Stimulated activated naive CD8-positive, alpha-beta T cell treated with anti-CD3 and anti-CD28 coated beads, Interleukin-15, amount 100 ng/mL, for 72 hours (primary cell): ENCODE results near the gene CFAP90.
A peak's percentile ranks its signal among the peaks of the same experiment; 100 is the strongest.

Experiments
- ATAC-seq: fragments of 150-1000 bp; cut with Tn5 transposase; 2 replicates; pipeline ENCODE4 v1.10.0; 2021; ENCODE audit warnings: mild to moderate bottlenecking, moderate library complexity
- DNase-seq, 2 donors: peaks; one replicate each; pipeline ENCODE4 v3.0.0; 2021 to 2022
- H3K27ac Mint-ChIP-seq, 2 donors: one replicate each; pipeline ENCODE4 v1.8.0; 2022; ENCODE audit warnings: mild to moderate bottlenecking in 2 of 2, mixed read lengths in 2 of 2, moderate library complexity in 2 of 2
- H3K27me3 Mint-ChIP-seq: one replicate; pipeline ENCODE4 v1.8.0; 2022; ENCODE audit warnings: mixed read lengths
- H3K4me1 Mint-ChIP-seq: one replicate; pipeline ENCODE4 v1.8.0; 2022; ENCODE audit warnings: mild to moderate bottlenecking, mixed read lengths
- H3K4me3 Mint-ChIP-seq, 2 donors: one replicate each; pipeline ENCODE4 v1.8.0; 2022; ENCODE audit warnings: mild to moderate bottlenecking in 2 of 2, mixed read lengths in 2 of 2, moderate library complexity in 1 of 2
- H3K9me3 Mint-ChIP-seq, 2 donors: one replicate each; pipeline ENCODE4 v1.8.0; 2022; ENCODE audit warnings: mixed read lengths in 2 of 2

The CFAP90 gene

GRCh38 chr5:7850395-7851239 is at the start of gene CFAP90:
CFAP90 (minus strand) TSS chr5:7851133; CDS start chr5:7851021, 112 bp downstream.
- no peak for DNase-seq
- H3K4me3 Mint-ChIP-seq = peak within 1 kb of the TSS; percentile 79 to 81
- ATAC-seq = peak; percentile 70
- peak within 1 kb of the TSS in 1 of 2 donors; percentile 53 for H3K27ac Mint-ChIP-seq
- H3K4me1 Mint-ChIP-seq = peaks cover 27% of the 10 kb centered on the region
- H3K9me3 Mint-ChIP-seq = peaks cover 4 to 6% of the 10 kb centered on the region in 2 donors
- H3K27me3 Mint-ChIP-seq = peaks cover 55% of the 10 kb centered on the region

DNA sequence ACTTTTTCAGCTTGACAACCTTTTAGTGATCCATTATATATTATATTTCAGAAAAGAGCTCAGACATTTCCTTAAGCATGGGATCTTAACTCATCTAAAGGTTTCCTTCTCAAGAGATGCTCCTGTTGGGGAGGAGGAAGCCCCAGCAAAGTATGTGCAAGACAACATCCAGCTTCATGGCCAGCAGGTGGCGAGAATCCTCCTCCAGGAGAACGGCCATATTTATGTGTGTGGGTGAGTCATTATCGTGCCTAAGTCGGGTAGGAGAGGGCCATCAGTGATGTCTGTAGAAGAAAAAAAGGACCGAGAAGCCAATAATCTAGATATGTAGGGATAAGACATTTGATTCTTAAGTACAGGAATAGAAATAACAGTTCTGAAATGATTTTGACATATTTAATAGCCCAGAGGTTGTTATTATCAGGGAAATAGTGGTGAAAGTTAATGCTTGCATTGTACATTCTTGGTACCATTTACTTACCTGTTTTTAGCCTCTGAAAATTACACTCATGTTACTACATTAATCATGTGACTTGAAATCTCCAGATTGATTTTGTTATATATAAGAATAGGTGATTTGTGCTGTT is 46.2 kb upstream of the CFAP90 start:
- H3K4me1 Mint-ChIP-seq = peaks cover 13% of the 10 kb centered on the region

GRCh38 chr5:7894860-7895259 is 43.9 kb upstream of the CFAP90 start:
- Mint-ChIP-seq H3K9me3 (no peaks in the 10 kb centered on the region), H3K27ac (no peak overlapping the region), H3K4me3 (peak overlapping the region; percentile 30 to 44), H3K27me3 (no peaks in the 10 kb centered on the region), H3K4me1 (peaks cover 12% of the 10 kb centered on the region)
- ATAC-seq (peak; percentile 97), DNase-seq (no peak)

More for the DNA sequence above, 46.2 kb upstream of the CFAP90 start:
- Mint-ChIP-seq H3K27me3 (no peaks in the 10 kb centered on the region), H3K9me3 (peaks cover 0 to under 1% of the 10 kb centered on the region in 2 donors), H3K4me3 (no peak overlapping the region), H3K27ac (peak overlapping the region in 1 of 2 donors; percentile 78)
- no peak for DNase-seq
- peak; percentile 64 for ATAC-seq

DNA sequence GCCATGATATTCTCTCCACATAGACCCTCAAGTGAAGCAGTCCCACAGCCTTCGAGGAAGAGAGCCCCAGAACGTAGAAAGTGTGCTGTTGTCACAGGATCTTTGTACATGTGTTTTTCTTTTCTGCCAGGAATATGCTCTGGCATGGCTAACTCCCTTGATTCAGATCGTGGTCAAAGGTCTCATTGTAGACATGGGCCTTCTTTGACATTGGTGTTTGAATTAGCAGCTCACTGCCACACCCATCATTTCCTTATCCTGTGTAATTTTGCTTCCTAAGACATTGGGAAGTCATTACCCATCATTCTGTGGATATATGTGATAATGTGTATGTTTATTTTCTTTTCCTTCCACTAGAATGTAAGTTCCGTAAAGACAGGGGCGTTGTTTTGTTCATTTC is 43.5 kb upstream of the CFAP90 start:
- no peaks in the 10 kb centered on the region for H3K27me3 Mint-ChIP-seq
- no peaks in the 10 kb centered on the region for H3K9me3 Mint-ChIP-seq
- H3K4me1 Mint-ChIP-seq = peaks cover 12% of the 10 kb centered on the region
- DNase-seq (no peak), ATAC-seq (no peak)
- peak overlapping the region; percentile 30 to 44 for H3K4me3 Mint-ChIP-seq
- no peak overlapping the region for H3K27ac Mint-ChIP-seq

- Mint-ChIP-seq H3K9me3 (no peaks in the 10 kb centered on the region), H3K4me1 (peaks cover 10% of the 10 kb centered on the region)
- ATAC-seq = no peak
These were observed 38.0 kb upstream of the CFAP90 start for GRCh38 chr5:7888901-7889300.

GRCh38 chr5:7886849-7887475 is 36.0 kb upstream of the CFAP90 start:
- no peaks in the 10 kb centered on the region for H3K9me3 Mint-ChIP-seq
- peaks cover 12% of the 10 kb centered on the region for H3K4me1 Mint-ChIP-seq
- H3K27me3 Mint-ChIP-seq = no peaks in the 10 kb centered on the region
- no peak for DNase-seq
- H3K4me3 Mint-ChIP-seq = no peak overlapping the region
- H3K27ac Mint-ChIP-seq = no peak overlapping the region
- no peak for ATAC-seq

More at GRCh38 chr5:7888901-7889300, 38.0 kb upstream of the CFAP90 start:
- Mint-ChIP-seq H3K27me3 (no peaks in the 10 kb centered on the region), H3K4me3 (no peak overlapping the region), H3K27ac (no peak overlapping the region)
- no peak for DNase-seq

- DNase-seq (no peak), ATAC-seq (no peak)
- Mint-ChIP-seq H3K4me3 (no peak overlapping the region), H3K27me3 (no peaks in the 10 kb centered on the region), H3K27ac (no peak overlapping the region), H3K9me3 (no peaks in the 10 kb centered on the region), H3K4me1 (peaks cover 35% of the 10 kb centered on the region)
These were observed 33.7 kb upstream of the CFAP90 start for GRCh38 chr5:7884491-7885267.

DNA sequence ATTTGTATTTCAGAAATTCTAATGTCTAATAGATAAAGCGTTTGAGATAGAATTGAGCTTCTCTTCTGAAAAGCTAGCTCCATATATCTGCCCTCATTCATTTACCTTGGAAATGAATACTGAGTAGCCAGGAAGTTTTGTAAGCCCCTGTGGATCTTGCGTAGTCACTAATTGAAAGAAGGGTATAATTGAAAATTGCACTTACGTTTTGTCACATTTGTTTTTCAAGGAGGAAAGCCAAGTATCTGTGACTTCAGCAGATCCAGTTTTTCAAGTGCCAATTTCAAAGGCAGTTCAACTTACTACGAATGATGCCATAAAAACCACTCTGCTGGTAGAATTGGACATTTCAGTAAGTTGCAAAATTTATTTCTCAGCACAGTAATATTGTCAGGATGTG is 32.0 kb upstream of the CFAP90 start:
- Mint-ChIP-seq H3K4me1 (peaks cover 53% of the 10 kb centered on the region), H3K9me3 (no peaks in the 10 kb centered on the region)

DNA sequence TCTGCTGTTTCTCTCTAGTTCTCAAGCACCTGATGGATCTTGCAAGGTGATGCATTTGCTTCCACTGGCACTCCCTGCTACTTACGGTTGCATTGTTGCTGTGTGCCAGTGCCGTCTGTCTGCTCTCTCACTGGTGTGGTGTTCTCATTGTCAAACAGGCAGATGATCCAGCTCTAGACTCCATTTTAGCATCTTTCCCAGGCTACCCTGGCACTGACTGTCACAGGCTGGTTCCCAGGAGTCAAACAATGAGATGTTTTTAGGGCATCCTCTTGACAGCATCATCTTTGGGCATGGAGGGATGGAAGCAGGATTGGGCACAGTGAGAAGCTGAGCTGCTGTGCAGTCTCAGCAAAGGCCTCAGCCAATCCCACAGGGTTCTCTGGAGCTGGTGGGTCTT is 30.9 kb upstream of the CFAP90 start:
- Mint-ChIP-seq H3K4me3 (no peak overlapping the region), H3K4me1 (peaks cover 58% of the 10 kb centered on the region), H3K27ac (peak overlapping the region in 1 of 2 donors; percentile 3), H3K9me3 (no peaks in the 10 kb centered on the region), H3K27me3 (no peaks in the 10 kb centered on the region)
- no peak for ATAC-seq
- DNase-seq = no peak

More for the DNA sequence above, 32.0 kb upstream of the CFAP90 start:
- DNase-seq (no peak), ATAC-seq (no peak)
- H3K4me3 Mint-ChIP-seq = no peak overlapping the region
- H3K27ac Mint-ChIP-seq = no peak overlapping the region
- H3K27me3 Mint-ChIP-seq = no peaks in the 10 kb centered on the region

DNA sequence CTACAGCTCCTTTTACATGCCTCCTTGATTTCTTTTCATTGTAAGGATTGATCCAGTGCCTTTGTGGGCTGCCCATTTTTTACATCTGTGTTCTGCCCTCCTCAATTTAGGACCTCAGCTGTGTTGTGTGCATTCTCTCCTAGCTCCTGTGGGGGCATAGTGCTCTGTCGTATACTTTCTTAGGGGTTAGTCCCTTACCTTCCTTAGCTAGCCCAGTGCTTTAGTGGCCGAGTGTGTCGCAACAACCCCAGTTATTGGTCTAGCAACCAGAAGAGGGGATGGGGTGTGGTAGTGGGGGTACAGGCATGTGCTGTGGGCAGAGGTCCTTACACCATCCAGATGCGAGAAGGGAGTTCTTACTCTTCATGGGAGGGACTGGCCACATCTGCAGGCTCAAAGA is 30.2 kb upstream of the CFAP90 start:
- H3K27ac Mint-ChIP-seq = peak overlapping the region in 1 of 2 donors; percentile 20
- no peak overlapping the region for H3K4me3 Mint-ChIP-seq
- no peaks in the 10 kb centered on the region for H3K27me3 Mint-ChIP-seq
- peaks cover 62% of the 10 kb centered on the region for H3K4me1 Mint-ChIP-seq
- DNase-seq (no peak), ATAC-seq (no peak)
- H3K9me3 Mint-ChIP-seq = no peaks in the 10 kb centered on the region

GRCh38 chr5:7878381-7878873 is 27.5 kb upstream of the CFAP90 start:
- Mint-ChIP-seq H3K4me3 (peak overlapping the region; percentile 49 to 65), H3K9me3 (no peaks in the 10 kb centered on the region), H3K27me3 (no peaks in the 10 kb centered on the region), H3K27ac (peak overlapping the region; percentile 92 to 93), H3K4me1 (peaks cover 73% of the 10 kb centered on the region)
- DNase-seq (peak; percentile 33 to 61), ATAC-seq (peak; percentile 89)

GRCh38 chr5:7877851-7878250 is 26.9 kb upstream of the CFAP90 start:
- H3K9me3 Mint-ChIP-seq = no peaks in the 10 kb centered on the region
- no peak for DNase-seq
- ATAC-seq = no peak
- H3K4me3 Mint-ChIP-seq = peak overlapping the region; percentile 49 to 65
- H3K4me1 Mint-ChIP-seq = peaks cover 79% of the 10 kb centered on the region
- H3K27ac Mint-ChIP-seq = peak overlapping the region; percentile 89 to 93
- no peaks in the 10 kb centered on the region for H3K27me3 Mint-ChIP-seq

DNA sequence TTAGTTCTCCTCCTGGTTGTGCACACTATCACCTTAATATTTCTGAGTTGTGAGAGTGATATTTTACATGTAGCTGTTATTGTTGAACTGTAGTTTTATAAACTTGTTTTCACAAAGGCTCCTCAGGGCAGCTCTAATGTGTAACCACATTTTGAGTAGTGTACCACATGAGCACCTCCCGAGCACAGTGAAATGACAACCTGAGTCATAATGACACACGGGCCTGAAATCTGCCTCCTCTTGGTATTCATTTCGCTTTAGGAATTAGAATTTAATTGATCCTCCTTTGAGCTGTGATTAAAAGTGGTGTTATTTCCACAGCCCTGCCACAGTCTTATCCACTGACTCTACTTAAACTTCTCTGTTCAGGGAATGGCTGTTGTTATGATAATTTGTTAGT is 25.9 kb upstream of the CFAP90 start:
- H3K27me3 Mint-ChIP-seq = no peaks in the 10 kb centered on the region
- peak in 1 of 2 donors; percentile 54 for DNase-seq
- peak overlapping the region in 1 of 2 donors; percentile 53 for H3K4me3 Mint-ChIP-seq

DNA sequence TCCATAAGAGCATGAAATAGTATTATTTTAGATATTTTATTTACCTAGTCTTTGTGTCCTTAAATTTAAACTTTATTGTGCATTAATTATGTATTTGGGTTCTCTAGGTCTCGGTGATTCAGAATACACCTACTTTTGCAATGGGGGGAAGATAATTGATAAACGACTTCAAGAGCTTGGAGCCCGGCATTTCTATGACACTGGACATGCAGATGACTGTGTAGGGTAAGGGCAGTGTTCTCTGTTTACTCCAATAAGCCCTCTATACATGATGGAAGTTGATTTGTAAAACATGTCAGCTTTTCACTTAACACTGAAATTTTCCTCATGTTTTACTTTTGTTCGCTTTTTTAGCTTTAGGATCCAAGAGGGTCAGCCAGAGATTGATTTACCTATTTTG is 24.2 kb upstream of the CFAP90 start:
- H3K9me3 Mint-ChIP-seq = no peaks in the 10 kb centered on the region
- H3K4me1 Mint-ChIP-seq = peaks cover 84% of the 10 kb centered on the region
- H3K4me3 Mint-ChIP-seq = no peak overlapping the region
- ATAC-seq = no peak
- DNase-seq = no peak
- H3K27ac Mint-ChIP-seq = no peak overlapping the region
- no peaks in the 10 kb centered on the region for H3K27me3 Mint-ChIP-seq

More for the DNA sequence above, 25.9 kb upstream of the CFAP90 start:
- Mint-ChIP-seq H3K4me1 (peaks cover 84% of the 10 kb centered on the region), H3K27ac (peak overlapping the region; percentile 21 to 27), H3K9me3 (no peaks in the 10 kb centered on the region)
- peak; percentile 77 for ATAC-seq

- no peak overlapping the region for H3K27ac Mint-ChIP-seq
- H3K9me3 Mint-ChIP-seq = no peaks in the 10 kb centered on the region
- ATAC-seq = no peak
- no peak for DNase-seq
- H3K4me3 Mint-ChIP-seq = no peak overlapping the region
- no peaks in the 10 kb centered on the region for H3K27me3 Mint-ChIP-seq
- H3K4me1 Mint-ChIP-seq = peaks cover 84% of the 10 kb centered on the region
These were observed 23.7 kb upstream of the CFAP90 start for GRCh38 chr5:7874639-7875038.
